Coronary artery (tissue), 2 donors: Measurements from ENCODE around the gene TPGS1.

Source experiments
- DNase-seq: peaks from one replicate; pipeline ENCODE4 v3.0.0-alpha.2; 2017; ENCODE audit warnings: low spot score
- H3K27ac ChIP-seq, 2 donors: fragments of 200-600 bp; sonication (generic); one replicate each; pipeline ENCODE4 v1.5.1; 2016 to 2019
- H3K4me3 ChIP-seq: fragments of 200-600 bp; sonication (generic); 2 replicates; pipeline ENCODE4 v1.5.1; 2016; ENCODE audit warnings: mild to moderate bottlenecking, moderate library complexity
- TF ChIP-seq, protein P1 (sequence below): fragments of 200-600 bp; sonication (generic); IDR thresholded peaks from one replicate; pipeline ENCODE4 v1.5.1; 2019; ENCODE audit warnings: antibody characterized with exemption

The TPGS1 gene

DNA sequence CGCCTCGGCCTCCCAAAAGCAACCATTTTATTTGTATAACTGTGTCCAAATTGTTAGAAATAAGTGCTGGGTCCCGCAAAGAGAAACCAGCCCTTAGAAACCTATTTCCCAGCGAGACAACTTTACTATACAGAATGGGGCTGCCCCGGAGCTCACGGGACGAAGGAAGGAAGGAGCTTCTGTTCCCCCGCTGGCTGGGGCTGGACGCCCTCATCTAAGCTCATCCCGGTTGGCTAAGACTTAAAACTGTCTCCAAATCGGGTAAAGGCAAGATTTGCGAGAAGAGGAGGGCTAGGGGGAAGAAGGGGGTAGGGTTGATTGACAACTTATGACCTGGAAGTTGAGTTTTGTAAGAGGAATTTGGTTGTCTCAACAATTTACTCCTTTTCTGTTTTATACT, 52.8 kb downstream of the TPGS1 start:
- TF ChIP-seq, protein P1, sequence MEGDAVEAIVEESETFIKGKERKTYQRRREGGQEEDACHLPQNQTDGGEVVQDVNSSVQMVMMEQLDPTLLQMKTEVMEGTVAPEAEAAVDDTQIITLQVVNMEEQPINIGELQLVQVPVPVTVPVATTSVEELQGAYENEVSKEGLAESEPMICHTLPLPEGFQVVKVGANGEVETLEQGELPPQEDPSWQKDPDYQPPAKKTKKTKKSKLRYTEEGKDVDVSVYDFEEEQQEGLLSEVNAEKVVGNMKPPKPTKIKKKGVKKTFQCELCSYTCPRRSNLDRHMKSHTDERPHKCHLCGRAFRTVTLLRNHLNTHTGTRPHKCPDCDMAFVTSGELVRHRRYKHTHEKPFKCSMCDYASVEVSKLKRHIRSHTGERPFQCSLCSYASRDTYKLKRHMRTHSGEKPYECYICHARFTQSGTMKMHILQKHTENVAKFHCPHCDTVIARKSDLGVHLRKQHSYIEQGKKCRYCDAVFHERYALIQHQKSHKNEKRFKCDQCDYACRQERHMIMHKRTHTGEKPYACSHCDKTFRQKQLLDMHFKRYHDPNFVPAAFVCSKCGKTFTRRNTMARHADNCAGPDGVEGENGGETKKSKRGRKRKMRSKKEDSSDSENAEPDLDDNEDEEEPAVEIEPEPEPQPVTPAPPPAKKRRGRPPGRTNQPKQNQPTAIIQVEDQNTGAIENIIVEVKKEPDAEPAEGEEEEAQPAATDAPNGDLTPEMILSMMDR: no peak
- no peak for DNase-seq
- no peak overlapping the region for H3K4me3 ChIP-seq
- H3K27ac ChIP-seq: no peak overlapping the region

DNA sequence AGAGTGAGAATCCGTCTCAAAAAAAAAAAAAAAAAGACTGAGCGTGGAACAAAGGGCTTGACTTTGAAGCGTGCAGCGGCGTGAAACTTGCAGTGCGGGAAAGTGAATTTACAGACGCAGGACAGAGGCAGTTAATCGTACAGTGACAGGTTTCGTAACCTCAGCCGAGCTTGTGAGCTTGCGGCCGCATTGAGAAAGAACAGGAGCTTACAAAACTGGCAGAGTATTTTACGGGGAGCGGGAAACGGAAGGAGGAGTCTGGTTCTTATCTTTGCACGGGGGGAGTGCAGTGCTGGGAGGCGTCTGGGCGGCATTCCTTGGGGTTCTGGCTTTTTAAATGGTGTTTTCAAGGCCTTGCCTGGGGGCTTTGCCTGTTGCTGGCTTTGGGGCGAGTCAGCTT, 59.1 kb downstream of the TPGS1 start:
- TF ChIP-seq, protein P1: no peak
- no peak for DNase-seq
- Histone ChIP-seq H3K27ac (no peak overlapping the region), H3K4me3 (no peak overlapping the region)

GRCh38 chr19:566844-567243, 59.5 kb downstream of the TPGS1 start:
- TF ChIP-seq, protein P1: no peak
- DNase-seq: no peak
- no peak overlapping the region for H3K27ac ChIP-seq
- H3K4me3 ChIP-seq: no peak overlapping the region

- H3K27ac ChIP-seq: no peak overlapping the region
Observed at GRCh38 chr19:567296-567900, 60.1 kb downstream of the TPGS1 start.

More at GRCh38 chr19:567296-567900, 60.1 kb downstream of the TPGS1 start:
- no peak for DNase-seq
- no peak overlapping the region for H3K4me3 ChIP-seq
- TF ChIP-seq, protein P1: no peak
